Bone marrow (tissue), 2 donors: ENCODE measurements around the gene UBE2H.
"Not testable (repeated sequence)": the region's sequence is repeated elsewhere in the genome, so short reads cannot be mapped to it uniquely, and the experiment has no call there.

Source experiments
- DNase-seq, 2 donors: peaks; one replicate each; lab custom pipeline; 2025; lab: John Stamatoyannopoulos, UW

UBE2H gene

GRCh38 chr7:129908181-129908580 is 44.6 kb downstream of the UBE2H start:
- no peak for DNase-seq

- DNase-seq = no peak
Observed at GRCh38 chr7:129907122-129907736, 45.5 kb downstream of the UBE2H start.

- DNase-seq = no peak
Observed at GRCh38 chr7:129906700-129907099, 46.1 kb downstream of the UBE2H start.

DNA sequence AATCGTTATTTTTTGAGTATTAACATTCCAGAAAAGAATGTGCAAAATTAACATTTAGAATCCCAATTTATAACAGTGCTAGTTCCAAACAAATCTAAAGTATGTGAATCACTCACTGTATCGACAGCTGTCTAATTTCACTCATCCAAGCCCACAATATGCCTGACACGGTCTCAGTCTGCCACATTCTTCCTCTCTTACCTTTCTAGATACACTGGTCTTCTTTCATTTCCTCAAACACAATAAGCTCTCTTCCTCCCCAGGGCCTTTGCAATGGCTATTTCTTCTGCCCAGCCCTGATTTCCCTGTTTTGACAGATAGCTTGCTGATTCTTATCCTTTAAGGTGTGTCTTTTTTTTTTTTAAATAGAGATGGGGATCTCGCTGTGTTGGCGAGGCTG is 48.8 kb downstream of the UBE2H start:
- DNase-seq = no peak

DNA sequence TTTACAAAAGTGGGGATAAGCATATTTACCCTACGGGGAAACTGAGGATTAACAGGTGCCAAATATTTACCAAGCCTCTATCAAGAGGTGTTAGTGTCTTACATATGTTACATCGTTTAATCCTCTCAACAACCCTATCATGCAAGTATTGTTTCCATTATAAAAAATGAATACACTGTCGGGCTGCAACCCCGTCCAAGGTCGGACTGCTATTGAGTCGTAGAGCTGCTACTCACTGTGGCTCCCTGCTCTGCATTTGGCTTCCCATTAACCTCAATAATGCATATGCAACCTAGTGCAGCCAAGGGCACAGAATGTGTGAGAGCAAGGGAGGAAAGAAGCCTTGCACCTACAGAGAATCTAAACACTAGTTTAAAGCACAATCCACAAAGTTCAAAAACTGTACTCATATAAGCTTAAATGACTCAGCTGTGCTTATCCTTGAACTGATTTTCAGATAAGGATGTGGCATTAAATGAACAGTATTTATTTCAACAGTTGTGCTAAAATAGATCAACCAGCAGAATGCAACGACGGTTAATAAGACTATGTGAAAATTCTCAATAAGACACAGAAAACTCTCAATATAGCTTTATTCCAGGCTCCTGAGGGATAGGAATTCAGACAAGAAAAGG is 49.9 kb downstream of the UBE2H start:
- no peak for DNase-seq

DNA sequence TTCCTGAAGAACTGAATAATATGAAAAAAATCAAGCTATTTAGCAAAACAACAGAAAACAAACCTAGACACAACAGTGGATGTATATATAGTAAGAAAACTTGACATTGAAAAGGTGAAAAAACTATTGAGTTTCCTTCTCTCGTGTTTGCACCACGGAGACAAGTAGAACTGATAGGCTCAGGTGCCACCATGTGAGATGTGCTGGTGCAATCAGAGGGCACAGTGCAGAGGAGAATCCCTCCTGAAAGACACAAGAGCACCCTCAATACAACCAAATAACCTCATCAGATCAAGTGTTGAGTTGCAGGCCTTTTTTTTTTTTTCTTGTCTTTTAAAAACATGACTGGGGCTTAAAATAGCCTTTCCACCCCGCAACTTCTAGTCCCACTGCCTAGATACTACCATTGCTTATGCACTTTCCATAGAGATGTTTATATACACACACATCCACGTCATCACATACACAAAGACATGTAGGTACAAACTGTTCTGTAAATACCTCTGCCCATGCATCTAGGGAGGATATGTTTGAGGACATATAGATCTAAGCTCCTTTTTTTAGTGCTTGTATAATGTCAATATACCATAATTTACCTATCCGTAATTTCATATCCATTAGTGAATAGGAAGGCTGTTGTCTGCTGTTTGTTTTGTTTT is 54.1 kb downstream of the UBE2H start:
- no peak for DNase-seq

- DNase-seq = no peak
Observed at GRCh38 chr7:129898007-129898406, 54.8 kb downstream of the UBE2H start.

GRCh38 chr7:129896568-129897382 is 56.0 kb downstream of the UBE2H start:
- no peak for DNase-seq

GRCh38 chr7:129894184-129894583 is 58.6 kb downstream of the UBE2H start:
- not testable (repeated sequence) for DNase-seq

- no peak for DNase-seq
Observed at GRCh38 chr7:129890090-129890489, 62.7 kb downstream of the UBE2H start.

- DNase-seq = no peak
Observed at GRCh38 chr7:129889133-129889844, 63.5 kb downstream of the UBE2H start.

DNA sequence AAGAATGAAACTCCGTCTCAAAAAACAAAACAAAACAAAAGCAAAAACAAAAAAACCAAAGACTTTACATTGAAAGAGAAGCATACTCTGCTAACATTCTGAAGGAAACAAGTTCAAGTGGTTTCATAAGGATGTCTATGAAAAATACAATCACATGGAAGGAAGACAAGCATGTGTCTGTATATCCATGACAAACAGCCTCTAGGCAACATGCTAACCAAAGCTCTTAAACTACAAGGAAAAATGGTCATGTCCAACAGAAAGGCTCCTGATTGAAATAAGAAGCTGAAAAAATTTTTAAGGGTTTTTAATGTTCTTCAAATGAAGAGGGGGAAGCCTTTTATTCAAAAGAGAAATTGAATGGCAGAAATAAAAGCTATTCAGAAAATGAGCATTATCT is 64.9 kb downstream of the UBE2H start:
- no peak for DNase-seq

DNA sequence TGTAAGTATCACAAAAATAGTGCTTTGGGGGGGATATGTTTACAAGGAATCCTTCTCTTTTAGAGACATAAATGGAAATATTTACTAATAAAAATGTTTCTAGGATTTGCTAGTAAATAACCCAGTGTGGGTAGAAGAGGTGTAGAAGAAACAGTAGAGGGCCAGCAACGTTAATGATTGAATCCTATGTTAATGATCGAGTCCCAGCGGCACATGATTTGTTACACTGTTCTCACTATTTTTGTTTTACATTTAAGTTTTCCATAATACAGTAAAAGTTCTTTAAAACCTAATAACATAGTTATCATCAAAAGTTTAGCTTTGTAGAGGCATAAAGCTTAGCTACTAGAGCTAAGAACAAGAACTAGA is 66.0 kb downstream of the UBE2H start:
- DNase-seq = no peak

- no peak for DNase-seq
Observed at GRCh38 chr7:129886167-129886817, 66.5 kb downstream of the UBE2H start.

DNA sequence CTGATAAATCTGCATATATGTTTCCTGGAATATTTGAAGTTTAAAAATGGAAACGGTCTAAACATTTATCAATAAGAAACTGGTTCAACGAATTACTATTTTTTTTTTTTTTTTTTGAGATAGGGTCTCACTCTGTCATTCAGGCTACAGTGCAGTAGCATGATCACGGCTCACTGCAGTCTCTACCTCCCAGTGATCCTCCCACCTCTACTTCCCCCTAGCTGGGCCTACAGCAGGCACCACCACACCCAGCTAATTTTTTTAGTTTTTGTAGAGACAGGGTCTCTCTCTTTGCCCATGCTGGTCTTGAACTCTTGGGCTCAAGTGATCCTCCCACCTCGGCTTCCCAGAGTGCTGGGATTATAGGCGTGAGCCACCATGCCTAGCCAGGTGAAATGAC is 68.3 kb downstream of the UBE2H start:
- DNase-seq = no peak

GRCh38 chr7:129883151-129883550 is 69.6 kb downstream of the UBE2H start:
- DNase-seq = no peak

- DNase-seq = no peak
Observed at GRCh38 chr7:129882531-129882930, 70.2 kb downstream of the UBE2H start.

DNA sequence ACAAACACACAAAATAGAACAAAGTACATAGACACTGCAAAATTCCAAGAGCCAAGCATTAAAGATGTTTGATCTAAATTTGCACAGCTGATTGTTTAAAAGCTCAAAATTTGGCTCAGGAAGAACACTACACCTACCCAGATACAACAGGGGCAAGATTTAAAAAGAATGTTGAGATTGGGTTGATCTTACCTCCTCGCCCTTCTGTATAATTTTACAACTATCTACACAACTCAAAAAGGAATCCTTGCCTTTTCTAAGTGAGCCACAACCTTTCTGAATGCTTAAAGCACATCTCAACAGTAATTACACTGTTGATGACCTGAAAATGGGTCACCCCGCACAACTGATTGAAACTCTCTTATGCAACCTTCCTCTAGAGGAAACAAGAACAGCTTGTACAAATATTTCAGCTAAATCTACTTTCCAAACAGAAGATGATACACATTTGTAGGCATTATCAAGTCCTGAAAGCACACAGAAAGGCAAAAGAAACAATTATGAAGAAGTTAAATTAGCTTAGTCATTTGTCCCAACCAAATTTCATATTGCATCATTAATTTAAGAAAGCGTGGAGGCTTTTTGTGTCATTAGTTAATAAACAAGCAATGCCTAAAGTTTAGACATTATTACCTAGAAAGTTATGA is 75.5 kb downstream of the UBE2H start:
- no peak for DNase-seq

DNA sequence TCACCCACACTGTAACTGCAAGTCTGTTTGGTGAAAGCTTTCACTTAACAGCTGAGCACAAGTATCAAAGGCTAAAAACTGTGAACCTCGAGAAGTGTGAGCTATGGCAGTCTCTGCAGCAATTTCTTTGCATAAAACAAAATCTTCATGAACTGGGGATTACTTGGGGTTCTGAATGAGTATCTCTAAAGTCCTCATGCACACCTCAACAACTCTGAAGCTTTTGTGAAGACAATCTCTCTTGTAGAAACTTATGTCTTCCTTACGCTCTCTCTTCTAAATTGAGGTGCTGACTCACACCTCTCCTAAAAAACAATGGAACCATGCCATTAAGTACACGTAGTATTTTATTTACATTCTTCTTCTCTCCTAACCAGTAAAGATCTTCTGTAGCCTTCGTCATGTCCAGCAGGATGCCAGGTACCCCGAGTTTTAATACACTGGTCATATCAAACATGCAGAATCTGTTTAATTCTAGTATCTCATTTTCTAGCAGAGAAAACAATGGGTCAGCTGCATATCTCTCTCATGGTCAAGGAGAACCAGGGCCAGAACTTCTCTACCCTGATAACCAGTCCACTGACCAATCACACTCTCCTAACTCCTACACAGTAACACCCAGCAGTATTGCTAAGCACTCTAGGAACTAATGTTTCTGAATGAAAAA is 76.9 kb downstream of the UBE2H start:
- no peak for DNase-seq

DNA sequence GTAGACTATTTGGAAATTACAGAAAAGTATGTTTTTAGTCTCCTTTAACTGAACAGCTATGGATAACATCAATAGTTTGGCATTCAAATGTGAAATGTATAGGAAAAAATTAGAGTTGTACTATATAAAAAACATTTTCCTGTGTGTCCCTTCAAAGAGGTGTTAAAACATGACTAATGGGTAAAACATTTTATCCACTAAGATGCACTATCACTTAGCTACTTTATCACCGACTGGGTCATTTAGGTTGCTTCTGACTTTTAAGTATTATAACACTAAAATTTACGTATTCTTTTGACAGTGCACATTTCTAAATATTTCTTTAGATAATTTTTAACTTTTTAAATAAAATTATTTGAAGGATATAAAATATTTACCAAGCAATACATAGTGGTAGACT is 77.6 kb downstream of the UBE2H start:
- DNase-seq = no peak

DNA sequence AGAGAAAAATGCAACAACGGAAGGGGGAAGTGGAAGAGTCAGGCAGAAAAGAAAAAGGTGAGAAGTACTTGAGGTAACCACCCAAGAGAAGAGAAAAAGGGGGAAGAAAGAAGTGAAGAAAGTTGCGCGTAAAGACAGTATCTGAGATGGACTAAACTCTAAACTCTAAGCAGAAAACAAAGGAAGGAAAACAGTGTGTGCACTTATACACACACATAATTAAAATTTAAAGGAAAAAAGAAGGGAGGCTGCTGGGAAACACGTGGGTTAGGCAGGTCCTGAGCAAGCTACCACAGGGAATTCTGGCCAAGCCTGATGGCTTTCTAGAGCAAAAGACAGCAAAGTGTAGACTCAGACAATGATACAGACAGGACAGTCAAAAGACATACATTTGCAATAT is 78.0 kb downstream of the UBE2H start:
- no peak for DNase-seq
